Putamen (tissue), 1 donor: ENCODE measurements around the gene BLTP3A.
"Not testable (repeated sequence)": the region's sequence is repeated elsewhere in the genome, so short reads cannot be mapped to it uniquely, and the experiment has no call there.

Experiments used
- DNase-seq: peaks from one replicate; pipeline ENCODE4 v3.0.0-alpha.2; 2016; ENCODE audit warnings: low spot score

Gene BLTP3A

GRCh38 chr6:34791701-34792604, at the start of gene BLTP3A:
Gene BLTP3A (plus strand): TSS chr6:34792083. CDS start chr6:34792251, 168 bp downstream.
- DNase-seq = peak; percentile 74

GRCh38 chr6:34742094-34742493, 49.8 kb upstream of the BLTP3A start:
- DNase-seq = no peak

DNA sequence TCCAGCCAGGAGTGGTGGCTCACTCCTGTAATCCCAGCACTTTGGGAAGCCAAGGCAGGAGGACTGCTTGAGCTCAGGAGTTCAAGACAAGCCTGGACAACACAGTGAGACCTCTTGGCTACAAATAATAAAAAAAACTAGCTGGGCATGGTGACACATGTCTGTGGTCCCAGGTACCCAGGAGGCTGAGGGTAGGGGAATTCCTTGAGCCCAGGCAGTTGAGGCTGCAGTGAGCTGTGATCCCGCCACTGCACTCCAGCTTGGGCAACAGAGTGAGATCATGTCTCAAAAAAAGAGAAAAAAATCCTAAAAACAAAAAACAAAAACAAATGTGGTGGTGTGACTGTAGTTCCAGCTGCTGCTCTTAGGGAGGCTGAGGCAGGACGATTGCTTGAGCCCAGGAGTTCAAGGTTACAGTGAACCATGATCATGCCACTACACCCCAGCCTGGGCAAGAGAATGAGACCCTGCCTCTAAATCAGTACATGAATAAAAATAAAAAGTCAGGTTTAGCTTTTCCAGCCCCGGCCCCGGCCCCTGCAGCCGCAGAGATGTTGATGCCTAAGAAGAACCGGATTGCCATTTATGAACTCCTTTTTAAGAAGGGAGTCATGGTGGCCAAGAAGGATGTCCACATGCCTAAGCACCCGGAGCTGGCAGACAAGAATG, 48.1 kb upstream of the BLTP3A start:
- no peak for DNase-seq

- DNase-seq = not testable (repeated sequence)
Measured at GRCh38 chr6:34744294-34744647, 47.6 kb upstream of the BLTP3A start.

GRCh38 chr6:34745277-34746103, 46.4 kb upstream of the BLTP3A start:
- no peak for DNase-seq

- DNase-seq = no peak
Measured at GRCh38 chr6:34746104-34746846, 45.6 kb upstream of the BLTP3A start.

DNA sequence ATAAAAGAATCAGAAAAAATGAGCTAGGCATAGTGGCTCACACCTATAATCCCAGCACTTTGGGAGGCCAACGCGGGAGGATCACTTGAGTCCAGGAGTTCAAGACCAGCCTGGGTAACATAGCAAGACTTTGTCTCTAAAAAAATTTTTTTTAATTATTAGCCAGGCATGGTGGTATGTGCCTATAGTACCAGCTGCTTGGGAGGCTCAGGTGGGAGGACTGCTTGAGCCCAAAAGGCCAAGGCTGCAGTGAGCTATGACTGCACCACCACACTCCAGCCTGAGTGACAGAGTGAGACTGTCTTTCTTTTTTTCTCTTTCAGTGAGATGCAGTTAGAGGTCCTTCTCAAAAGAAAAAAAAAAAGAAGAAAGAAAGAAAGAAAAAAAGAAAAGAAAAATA, 43.1 kb upstream of the BLTP3A start:
- DNase-seq = no peak

DNA sequence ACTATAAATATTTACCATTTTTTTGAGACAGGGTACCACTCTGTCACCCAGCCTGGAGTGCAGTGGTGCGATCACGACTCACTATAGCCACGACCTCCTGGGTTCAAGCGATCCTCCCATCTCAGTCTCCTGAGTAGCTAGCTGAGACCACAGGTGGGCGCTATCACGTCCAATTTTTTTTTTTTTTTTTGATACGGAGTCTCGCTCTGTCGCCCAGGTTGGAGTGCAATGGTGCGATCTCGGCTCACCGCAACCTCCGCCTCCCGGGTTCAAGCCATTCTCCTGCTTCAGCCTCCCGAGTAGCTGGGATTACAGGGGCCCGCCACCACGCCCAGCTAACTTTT, 35.4 kb upstream of the BLTP3A start:
- DNase-seq = not testable (repeated sequence)

- no peak for DNase-seq
Measured at GRCh38 chr6:34757687-34758274, 34.1 kb upstream of the BLTP3A start.

DNA sequence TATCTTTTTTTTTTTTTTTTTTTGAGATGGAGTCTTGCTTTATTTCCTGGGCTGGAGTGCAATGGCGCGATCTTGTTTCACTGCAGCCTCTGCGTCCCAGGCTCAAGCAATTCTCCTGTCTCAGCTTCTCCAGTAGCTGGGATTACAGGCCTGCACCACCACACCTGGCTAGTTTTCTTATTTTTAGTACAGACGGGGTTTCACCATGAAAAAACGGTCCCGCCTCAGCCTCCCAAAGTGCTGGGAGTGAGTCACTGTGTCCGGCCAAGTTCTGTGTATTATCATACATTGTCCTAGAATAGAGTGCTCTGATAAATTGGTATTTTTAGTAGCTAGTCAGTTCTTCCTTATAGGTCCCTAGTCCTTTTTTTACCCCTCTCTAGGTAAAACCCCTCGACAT, 31.8 kb upstream of the BLTP3A start:
- DNase-seq = no peak

- DNase-seq = not testable (repeated sequence)
Measured at GRCh38 chr6:34761681-34762080, 30.2 kb upstream of the BLTP3A start.

- DNase-seq = no peak
Measured at GRCh38 chr6:34768148-34768547, 23.7 kb upstream of the BLTP3A start.

GRCh38 chr6:34771727-34772126, 20.2 kb upstream of the BLTP3A start:
- DNase-seq = no peak

DNA sequence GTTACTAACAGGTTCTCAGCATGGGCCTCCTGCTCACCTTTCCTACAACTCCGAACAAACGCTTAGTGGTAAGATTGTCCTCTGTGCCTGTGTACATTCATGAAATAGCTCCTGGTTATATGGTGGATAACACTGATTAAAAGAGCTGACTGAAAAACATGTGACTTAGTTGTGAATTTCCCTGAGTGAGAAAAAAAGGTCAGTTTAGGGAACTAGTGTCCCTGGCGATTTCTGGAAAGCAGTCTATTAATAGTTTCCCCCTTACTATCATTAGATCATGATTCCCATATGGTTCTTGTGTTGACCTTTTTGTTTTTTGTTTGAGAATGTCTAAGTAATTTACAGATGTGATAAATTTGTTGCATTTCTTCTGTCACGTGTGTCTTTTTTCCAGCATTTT, 18.9 kb upstream of the BLTP3A start:
- DNase-seq = no peak

GRCh38 chr6:34773916-34774315, 18.0 kb upstream of the BLTP3A start:
- no peak for DNase-seq

DNA sequence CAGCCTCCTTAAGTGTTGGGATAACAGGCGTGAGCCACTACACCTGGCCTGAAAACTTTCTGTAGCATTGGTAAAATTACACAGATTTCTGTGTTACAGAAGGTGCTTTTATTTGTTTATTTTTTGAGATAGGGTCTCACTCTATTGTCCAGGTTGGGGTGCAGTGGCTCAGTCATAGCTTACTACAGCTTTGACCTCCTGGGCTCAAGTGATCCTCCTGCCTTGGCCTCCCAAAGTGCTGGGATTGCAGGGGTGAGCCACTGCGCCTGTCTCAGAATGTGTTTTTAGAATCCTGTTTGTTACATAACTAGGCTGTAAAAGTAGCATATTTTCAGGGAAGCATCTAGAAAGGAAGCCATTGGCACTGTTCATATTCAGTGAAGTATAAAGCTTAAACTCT, 16.9 kb upstream of the BLTP3A start:
- DNase-seq = no peak

DNA sequence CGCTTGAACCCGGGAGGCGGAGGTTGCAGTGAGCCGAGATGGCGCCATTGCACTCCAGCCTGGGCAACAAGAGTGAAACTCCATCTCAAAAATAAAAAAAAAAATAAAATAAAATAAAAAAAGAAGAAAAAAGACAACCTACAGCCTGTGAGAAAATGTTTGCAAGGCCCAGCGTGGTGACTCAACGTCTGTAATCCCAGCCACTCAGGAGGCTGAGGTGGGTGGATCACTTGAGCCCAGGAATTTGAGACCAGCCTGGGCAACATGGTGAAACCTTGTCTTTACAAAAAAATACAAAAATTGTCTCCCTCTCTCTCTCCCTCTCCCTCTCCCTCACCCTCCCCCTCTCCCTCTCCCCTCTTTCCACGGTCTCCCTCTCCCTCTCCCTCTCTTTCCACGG, 6.5 kb upstream of the BLTP3A start:
- DNase-seq = not testable (repeated sequence)

GRCh38 chr6:34787152-34787551, 4.7 kb upstream of the BLTP3A start:
- not testable (repeated sequence) for DNase-seq

GRCh38 chr6:34788111-34788510, 3.8 kb upstream of the BLTP3A start:
- no peak for DNase-seq

DNA sequence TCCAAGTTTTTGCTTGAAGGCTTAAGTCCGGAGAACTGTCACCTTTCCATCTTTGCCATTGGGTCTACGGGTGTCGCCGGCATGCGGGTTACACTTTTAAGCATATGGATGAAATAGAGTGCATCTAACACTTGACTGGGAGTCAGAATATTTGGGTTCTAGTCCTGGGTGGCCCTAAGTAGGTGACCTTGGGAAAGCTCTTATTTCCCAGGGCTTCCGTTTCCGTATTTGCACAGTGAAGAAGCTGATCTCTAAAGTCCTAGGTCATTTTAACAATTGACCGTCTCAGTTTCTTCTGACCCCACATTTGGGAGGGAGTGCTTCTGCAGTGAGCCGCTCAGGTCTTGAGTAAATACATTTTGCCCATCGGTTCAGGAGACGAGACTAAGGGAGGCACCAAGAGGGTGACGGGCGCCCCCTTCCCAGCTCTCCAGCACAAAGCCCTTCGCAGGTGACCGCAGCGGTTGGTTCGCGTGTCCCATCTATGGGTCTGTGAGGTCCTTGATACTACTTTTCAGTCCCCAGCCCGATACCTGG, 651 bp upstream of the BLTP3A start:
- DNase-seq = peak; percentile 47
